ENCODE measurements around the gene ROR2. TPM values are rescaled to one million over a fixed set of nuclear protein-coding genes. Genes with fewer than 3 reads are reported as not detected.

The ROR2 gene
- total RNA-seq, 1 experiment from 2014 or later = 2.7 TPM

DNA sequence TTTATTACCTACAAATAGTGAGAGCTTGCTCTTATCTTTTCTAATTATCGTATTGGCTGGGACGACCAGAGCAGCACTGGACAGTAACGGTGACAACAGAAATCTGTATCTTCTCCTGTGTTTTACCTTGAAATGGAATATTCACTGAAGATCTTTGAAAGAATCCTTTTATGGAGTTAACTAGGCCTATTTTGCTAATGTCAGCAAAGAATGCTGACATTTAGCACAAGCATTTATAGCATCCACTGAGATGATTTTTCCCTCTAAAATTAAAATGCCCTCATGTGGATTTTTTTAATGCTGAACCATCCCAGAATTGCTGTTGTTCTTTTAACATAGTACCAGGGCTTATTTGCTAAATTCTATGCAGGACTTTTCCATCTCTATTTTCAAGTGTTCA lies 59.4 kb downstream of the ROR2 start:
- Histone ChIP-seq H3K23me2 (ENCODE audit: insufficient read length, low read depth, low read length, poor library complexity, severe bottlenecking) (no peaks in the 10 kb centered on the region), H4K20me1 (ENCODE audit: control insufficient read depth, insufficient read depth, insufficient read length) (no peaks in the 10 kb centered on the region), H2BK15ac (ENCODE audit: low read depth, low read length) (no peak overlapping the region), H2AFZ (ENCODE audit: low read length) (no peak overlapping the region), H3K79me1 (ENCODE audit: insufficient read depth, low read depth, low read length, poor library complexity, severe bottlenecking) (no peaks in the 10 kb centered on the region), H3K4me2 (ENCODE audit: insufficient read depth, insufficient read length, low read length) (no peak overlapping the region), H2BK20ac (ENCODE audit: low read depth, low read length, poor library complexity, severe bottlenecking) (no peak overlapping the region), H4K8ac (replicated peaks; ENCODE audit: insufficient read length, low read depth, low read length) (no peak overlapping the region), H3K4ac (ENCODE audit: low read depth, low read length) (no peak overlapping the region), H3T11ph (ENCODE audit: low read length) (no peak overlapping the region), H2AK5ac (ENCODE audit: insufficient read length, low read length) (no peak overlapping the region), H2BK12ac (ENCODE audit: insufficient read length, low read depth, low read length) (no peak overlapping the region), H2BK5ac (ENCODE audit: insufficient read length, low read length) (no peak overlapping the region), H3K27ac (ENCODE audit: insufficient read length, low read depth, low read length) (no peak overlapping the region), H3K14ac (ENCODE audit: insufficient read depth, low read length) (no peak overlapping the region), H3K56ac (ENCODE audit: insufficient read length, low read depth, low read length) (no peak overlapping the region), H3K4me1 (ENCODE audit: insufficient read depth, low read length) (peaks cover 3% of the 10 kb centered on the region; the same call in 1 of the 2 replicates), H3K23ac (ENCODE audit: insufficient read length, low read depth, low read length) (no peak overlapping the region), H3K79me2 (ENCODE audit: insufficient read depth, low read length) (no peaks in the 10 kb centered on the region), H4K91ac (ENCODE audit: insufficient read length, low read depth, low read length) (no peak overlapping the region), H3K18ac (ENCODE audit: insufficient read length, low read depth, low read length) (no peak overlapping the region), H4K5ac (ENCODE audit: insufficient read length, low read depth, low read length) (no peak overlapping the region), H3K9me3 (ENCODE audit: control insufficient read depth, low read depth, low read length) (no peaks in the 10 kb centered on the region), H2BK120ac (ENCODE audit: low read depth, low read length, poor library complexity, severe bottlenecking) (no peak overlapping the region), H3K9ac (ENCODE audit: extremely low read depth, insufficient read length, low read length) (no peak overlapping the region), H3K27me3 (ENCODE audit: insufficient read depth, low read length) (peaks cover 22% of the 10 kb centered on the region; the same call in 1 of the 2 replicates)
- peaks cover 23 to 25% of the 10 kb centered on the region in 2 experiments for H3K4me1 Mint-ChIP-seq
- H3K27ac Mint-ChIP-seq = no peak overlapping the region
- H3K9me3 Mint-ChIP-seq = no peaks in the 10 kb centered on the region; a peak in 1 of 5 replicates
- no peak for DNase-seq
- H3K4me3 Mint-ChIP-seq = no peak overlapping the region
- peaks cover 88% of the 10 kb centered on the region for H3K27me3 Mint-ChIP-seq (ENCODE audit: low read depth)
- TF ChIP-seq, protein P1, sequence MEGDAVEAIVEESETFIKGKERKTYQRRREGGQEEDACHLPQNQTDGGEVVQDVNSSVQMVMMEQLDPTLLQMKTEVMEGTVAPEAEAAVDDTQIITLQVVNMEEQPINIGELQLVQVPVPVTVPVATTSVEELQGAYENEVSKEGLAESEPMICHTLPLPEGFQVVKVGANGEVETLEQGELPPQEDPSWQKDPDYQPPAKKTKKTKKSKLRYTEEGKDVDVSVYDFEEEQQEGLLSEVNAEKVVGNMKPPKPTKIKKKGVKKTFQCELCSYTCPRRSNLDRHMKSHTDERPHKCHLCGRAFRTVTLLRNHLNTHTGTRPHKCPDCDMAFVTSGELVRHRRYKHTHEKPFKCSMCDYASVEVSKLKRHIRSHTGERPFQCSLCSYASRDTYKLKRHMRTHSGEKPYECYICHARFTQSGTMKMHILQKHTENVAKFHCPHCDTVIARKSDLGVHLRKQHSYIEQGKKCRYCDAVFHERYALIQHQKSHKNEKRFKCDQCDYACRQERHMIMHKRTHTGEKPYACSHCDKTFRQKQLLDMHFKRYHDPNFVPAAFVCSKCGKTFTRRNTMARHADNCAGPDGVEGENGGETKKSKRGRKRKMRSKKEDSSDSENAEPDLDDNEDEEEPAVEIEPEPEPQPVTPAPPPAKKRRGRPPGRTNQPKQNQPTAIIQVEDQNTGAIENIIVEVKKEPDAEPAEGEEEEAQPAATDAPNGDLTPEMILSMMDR (conservative IDR thresholded peaks at IDR 0.05) = no peak
- H3K36me3 Mint-ChIP-seq (ENCODE audit: insufficient read depth in 1 of 3, low read depth in 3 of 3) = no peaks in the 10 kb centered on the region; a peak in 1 of 7 replicates
- WGBS (ENCODE audit: extremely low coverage, insufficient read length, low lambda C conversion rate) = no CpG with 5 or more reads among the region's 3 CpGs
